GM19025 (cell line): ENCODE results near the gene ASB2.

Experiments used
- ATAC-seq: cut with Tn5 transposase; IDR thresholded peaks from one replicate; pipeline ENCODE4 v1.9.1; 2021; ENCODE audit warnings: mild to moderate bottlenecking, low read depth, moderate library complexity; ENCODE audit not compliant: unreplicated experiment

Gene ASB2

DNA sequence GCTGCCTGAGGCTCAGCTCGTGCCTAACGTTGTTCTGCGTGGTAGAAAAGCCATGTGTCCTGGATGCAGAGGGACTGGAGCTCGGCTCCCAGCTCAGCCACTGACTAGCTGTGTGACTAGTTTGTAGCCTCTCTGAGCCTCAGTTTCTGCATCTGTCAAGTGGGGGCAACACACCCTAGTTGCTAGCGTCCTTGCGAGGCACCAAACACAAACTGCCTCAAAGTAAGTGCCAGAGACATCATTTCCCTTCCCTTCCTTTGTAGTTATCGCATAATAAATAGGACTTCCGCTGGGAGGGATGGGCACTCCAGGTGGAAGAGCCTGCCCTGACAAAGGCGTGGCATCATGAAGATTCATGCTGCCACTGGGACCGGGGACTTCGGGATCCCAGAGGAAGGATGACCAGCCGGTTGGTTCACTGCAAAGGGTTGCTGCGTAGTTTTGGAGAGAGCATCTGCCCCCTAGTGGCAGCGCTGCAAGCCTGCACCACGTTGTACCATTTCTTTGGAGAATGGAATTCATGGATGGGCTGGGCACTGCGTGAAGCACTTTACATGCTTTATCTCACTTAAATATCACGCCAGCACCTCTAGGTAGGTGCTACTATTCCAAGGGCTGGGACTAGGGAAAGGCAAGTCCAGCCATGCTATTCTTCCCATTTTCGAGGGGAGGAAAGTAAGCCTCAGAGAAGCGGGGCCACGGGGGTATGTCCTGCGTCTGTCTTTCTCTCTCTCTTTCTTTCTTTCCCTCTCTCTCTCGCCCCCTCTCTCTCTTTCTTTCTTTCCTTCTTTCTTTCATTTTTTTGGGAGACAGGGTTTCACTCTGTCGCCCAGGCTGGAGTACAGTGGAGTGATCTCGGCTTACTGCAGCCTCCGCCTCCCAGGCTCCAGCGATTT is 25.4 kb upstream of the ASB2 start:
- ATAC-seq = no peak

DNA sequence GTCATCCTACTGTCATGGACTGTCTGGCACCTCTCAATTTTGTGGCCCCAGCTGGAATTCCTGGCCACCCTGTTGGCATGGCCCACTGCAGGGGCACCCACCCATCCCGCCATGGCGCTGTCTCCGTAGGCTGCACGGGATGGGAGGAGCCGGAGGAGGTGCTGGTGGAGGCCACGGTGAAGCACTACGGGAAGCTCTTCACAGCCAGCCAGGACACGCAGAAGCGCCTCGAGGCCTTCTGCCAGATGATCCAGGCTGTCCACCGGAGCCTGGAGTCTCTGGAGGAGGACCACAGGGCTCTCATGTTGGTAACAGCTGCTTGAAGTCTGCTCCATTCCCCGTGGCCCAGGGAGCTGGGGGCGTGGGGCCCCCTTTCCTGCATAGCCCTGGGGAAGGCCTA is 24.6 kb upstream of the ASB2 start:
- ATAC-seq = no peak

DNA sequence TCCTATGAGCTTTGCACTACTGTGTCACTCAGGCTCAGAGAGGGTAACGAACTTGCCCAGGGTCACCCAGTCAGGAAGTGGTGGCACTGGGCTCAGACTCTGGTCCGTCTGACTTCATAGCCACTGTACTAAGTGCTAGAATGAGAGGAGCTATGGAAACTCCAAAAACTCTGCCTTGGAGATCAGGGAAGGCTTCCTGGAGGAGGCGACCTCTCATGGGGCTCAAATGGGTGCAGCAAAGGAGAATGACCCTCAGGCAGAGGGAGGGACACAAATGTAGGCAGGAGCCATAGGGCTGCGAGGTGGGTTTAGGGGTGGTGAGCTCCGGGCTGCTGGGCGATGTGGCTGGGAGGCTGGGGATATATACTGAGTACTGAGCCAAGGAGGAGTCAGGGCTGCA is 23.9 kb upstream of the ASB2 start:
- no peak for ATAC-seq

DNA sequence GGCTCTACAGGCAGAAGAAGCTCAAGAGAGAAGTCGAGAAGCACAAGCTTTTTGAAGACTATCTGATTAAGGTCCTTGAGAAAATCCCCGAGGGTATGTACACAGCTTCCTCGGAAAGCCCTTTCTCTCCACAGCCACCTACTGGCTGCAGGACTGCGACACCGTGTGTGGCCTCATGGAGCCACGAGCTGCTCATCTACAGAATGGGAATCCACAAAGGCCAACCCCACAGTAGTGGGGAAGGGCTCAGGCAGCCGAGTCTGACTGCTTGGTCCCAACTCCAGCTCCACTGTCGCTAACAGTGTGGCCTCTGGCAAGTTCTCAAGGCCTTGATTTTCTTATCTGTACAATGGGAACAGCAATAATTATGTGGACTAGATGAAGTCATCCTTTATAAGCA is 23.2 kb upstream of the ASB2 start:
- ATAC-seq = no peak

DNA sequence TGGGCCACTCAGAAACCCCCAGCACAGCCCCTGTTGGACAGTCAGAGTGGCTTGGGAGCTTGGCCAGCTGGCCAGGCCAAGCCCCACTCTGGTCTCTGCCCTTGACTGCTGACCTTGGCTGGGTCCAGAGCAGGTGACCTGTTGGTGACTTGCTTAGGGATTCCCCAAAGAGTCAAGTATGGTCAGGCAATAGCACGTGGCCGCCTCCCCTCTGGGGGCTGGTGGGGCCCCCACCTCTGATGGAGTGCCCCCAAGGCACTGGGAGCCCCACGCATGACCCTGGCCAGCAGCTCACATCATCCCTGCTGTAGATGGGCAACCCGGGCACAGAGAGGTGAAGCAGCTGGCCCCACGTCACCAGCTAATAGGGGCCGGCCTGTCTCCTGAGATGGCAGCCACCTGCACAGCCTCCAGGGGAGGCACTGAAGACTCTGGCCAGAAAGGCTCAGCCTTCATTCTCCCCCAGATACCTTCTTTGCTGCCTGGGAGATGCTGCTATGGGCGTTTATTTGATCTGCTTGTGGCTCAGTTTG is 22.6 kb upstream of the ASB2 start:
- ATAC-seq = no peak

DNA sequence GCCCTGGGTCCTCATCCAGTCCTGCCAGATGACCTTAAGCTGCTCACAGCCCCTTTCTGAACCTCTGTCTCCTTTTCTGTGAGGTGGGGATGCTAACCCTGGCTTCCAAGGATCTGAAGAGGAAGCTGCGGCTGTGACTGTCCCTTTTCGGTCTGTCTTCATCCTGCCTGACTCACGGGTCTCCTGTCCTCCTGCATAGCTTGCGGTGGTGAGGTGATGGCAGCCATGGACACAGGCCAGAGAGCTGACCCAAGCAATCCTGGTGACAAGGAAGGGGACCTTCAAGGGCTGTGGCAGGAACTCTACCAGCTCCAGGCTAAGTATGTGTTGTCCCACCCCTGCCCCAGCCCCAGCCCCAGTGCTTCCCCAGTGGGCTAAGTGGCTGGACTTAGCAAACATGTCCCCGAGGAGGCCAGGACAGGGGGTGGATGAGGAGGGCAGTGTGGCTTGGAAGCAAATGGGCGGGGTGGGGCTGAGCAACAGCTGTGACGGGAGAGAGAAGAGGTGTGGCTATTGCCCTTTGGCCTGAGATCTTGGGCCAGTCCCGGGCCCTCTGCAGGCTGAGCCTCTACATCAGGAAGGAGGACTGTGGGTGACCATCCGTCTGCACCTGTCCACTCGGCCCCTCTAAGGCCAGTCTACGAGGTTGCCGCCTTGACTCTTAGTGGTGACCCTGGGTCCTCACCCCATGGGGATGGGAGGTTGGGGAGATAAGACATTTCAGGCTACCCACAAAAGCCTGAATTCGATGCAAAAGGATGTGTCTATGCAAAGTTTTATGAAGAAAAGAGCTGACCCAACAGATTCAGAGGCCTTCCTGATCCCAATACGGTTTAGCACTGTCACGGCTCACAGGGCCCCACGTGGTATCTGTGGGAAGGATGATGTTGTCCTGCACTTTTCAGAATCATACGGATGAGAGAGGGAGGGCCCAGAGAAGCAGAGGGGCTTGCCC is 21.8 kb upstream of the ASB2 start:
- no peak for ATAC-seq

DNA sequence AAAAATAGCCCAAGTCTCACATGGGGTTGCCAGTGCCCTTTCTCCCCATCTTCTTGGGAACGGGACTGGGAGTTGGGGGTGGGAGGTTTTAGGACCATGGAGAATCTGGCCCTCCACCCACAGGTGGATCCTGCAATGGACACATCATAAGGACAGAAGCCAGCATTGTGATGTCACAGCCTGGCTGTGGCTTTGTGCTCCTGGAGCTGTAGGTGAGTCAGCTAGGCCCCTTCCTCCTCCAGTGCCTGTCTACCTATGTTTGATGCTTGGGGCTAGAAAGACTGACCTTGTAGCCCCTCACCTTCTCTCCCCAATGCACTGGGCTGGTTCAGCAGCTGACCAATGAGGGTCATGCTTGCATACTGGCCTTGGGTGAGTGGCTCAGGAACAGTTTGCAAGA is 20.7 kb upstream of the ASB2 start, which contains the start of gene CCDC197:
Gene CCDC197 (plus strand): TSS at position 220 of the 400 bp plus-strand sequence. CDS start 831 bp downstream, outside the sequence.
- no peak for ATAC-seq

DNA sequence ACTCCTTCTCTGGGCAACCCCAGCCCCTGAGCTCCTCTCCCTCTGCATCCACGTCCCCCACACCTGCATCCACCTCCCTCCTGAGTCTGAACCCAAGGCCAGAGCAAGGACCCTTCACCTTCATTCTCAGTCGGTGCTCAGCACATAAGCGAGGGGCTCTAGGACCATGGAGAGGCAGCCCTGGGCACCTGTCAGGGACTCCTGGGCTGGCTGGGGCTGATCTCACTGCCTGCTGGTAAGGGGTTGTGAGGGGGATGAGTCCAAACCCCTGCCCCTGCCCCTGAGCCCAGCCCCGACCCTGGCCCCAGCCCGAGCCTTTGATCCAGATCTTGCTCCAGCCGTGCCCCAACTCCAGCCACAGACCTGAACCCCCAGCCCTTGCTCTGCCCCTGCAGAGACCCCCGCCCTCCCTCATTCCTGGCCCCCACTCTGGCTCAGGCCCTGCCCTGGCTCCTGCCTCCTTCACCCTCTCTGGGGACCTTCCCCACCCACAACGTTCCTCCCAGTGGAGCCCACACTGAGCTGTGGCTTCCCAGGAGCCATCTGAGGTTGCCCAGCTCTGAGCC is 19.8 kb upstream of the ASB2 start:
- ATAC-seq = no peak

DNA sequence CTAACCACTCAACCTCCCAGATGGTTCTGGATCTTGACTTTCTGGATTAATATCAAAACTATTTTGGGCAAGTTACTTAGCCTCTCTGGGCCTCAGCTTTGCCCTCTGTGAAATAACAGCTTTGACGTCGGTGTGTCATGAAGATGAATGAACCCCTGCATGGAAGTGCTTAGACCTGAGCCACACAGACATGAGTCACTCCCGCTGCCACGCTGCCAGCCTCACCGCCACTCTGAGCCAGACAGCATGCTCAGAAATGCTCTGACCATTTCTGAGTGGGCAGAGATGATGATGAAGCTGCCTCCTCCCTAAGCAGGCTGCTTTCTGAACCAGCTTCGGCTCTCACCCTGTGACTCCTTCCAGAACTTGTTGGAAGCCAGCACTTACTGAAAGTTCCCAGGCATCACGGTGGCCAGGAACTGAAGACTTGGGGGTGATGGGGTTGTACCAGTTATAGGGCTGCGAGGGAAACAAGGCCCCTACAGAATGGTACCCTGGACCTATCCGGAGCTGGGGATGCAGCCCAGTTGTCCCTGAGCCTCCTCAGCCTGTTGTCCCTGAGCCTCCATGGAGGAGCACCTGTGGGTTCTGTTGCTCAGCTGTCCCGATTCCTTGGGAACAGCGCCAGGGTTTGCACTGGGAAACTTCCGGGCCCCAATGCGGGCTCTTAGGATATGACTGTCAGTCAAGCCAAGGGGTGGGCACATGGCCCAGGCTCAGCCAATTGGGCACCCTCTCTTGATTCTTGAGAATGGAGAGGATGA is 18.7 kb upstream of the ASB2 start:
- ATAC-seq = no peak

DNA sequence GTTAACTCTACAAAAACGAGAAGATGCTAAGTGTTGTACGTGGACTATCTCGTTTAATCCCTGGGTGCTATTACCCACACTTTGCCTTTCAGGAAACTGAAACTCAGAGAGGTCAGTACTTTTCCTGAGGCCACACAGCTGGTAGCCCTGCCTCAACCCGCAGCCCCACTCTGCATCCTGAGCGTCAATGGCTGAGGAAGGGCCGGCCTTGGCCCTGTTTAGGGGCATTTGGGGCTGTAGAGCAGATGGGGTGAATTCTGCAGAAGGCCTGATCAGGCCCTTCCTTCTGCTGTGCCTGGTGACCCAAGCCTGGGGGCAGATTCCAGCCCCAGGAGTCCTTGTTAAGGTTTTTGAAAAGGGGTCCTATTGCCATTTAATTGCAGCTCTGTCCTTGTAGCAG is 17.0 kb upstream of the ASB2 start:
- ATAC-seq = no peak

DNA sequence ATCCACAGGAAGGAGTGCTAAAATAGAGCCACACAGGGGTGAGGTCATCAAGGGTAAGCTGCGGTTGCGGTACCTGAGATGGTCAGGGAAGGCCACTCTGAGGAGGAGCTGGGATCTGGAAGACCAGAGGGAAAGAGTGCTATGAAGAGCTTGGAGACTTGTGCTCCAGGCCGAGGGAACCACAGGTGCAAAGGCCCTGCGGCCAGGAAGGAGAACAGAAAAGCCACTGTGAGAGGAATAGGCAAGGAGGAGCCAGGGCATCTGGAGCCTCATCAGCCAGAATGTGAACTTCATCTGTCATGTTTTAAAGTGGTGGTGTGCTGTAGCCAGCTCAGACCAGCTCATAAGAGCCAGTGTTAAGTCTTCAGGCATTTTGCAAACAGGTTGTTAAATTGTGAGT is 15.3 kb upstream of the ASB2 start:
- no peak for ATAC-seq

DNA sequence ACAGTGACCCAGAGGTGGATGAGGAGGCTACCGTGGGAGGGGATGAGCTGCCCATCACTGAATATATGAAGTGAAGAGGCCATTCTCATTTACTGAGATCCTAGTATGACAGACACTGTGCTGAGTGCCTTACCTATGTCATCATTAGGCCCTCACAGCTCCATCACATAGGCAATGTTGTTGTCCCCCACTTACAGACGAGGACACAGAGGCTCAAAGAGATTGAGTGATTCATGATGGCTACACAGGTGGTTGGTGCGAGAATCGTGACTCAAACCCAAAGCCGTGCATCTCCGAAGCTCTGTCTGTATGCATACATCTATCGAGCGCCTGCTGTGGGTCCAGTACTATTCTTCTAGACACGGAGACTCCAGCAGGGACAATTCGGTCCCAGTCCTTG is 14.8 kb upstream of the ASB2 start:
- no peak for ATAC-seq

DNA sequence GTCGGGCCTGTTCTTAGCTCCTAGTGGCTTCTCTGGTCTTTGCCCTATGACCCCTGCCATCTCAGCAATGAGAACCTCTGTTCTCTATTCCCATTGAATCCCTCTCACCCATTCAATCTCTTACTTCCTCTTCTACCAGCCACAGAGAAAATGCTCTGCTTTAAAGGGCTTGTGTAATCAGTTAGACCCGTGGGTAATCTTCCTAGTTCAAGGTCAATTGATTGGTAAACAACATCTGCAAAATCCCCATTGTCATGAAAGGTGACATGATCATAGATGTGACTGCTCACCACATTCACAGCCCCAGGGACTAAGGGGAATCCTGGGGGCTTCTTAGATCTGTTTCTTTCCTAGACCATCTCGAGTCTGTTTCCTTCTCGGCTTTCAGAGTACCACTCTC is 13.6 kb upstream of the ASB2 start:
- peak; percentile 65 for ATAC-seq

DNA sequence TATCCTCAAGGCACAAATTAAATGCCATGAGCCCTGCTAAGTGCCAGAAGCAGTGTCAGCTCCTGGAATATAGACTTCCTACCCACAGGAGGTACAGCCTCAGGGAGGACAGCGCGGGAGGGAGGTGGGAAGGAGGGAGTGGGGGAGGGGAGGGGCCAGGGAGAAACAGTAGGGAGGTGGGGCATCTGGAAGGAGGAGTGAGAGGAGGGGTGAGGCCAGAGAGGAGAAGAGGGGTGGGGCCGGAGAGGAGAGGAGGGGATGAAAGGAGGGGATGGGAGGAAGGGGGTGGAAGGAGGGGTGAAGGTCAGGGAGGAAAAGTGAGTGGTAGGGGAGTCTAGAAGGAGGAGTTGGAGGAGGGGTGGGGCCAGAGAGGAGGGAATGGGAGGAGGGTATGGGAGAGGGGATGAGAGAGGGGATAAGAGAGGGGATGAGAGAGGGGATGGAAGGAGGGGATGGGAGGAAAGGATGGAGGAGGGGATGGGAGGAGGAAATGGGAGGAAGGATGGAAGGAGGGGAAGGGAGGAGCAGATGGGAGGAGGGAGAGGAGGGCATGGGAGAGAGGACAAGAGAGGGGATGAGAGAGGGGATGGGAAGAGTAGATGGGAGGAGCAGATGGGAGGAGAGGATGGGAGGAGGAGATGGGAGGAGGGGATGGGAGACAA is 11.6 kb upstream of the ASB2 start:
- no peak for ATAC-seq

DNA sequence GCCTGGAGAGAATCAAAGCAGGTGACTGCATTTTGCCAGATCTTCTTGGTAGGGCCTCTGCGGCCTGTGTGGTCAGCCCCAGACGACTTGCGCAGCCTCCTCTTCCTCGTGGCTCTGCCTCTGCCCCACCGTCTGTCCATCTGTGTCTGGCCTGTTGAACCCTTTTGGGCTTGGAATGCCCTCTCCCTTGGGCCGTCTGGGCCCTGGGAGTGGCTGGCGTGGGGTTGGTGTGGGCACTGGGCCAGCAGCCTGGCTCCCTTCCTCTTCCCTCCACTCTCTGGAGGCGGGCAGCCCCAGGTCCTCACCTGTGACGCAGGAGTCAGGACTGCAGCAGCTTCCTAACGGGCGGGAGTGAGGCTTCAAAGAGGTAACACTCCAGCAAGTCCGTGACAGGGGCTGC is 11.0 kb upstream of the ASB2 start:
- no peak for ATAC-seq

DNA sequence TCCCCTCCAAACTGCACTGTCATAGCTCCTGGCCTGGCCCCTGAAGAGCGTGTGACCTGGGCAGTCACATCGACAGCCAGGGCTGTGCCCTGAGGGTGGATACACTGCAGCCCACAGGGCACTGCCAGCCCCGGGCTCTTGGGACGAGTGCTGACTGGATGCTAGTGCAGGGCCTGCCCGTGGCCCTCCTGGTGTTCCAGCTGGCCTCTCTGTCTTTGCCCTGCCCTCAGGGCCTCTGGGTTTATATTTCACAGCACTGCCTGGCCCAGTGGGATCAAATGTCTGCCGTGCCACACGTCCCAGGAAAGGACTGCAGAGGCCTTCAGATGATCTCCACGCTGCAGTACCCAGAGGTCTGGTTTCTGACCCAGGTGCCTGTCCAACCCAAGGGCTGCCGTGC is 10.6 kb upstream of the ASB2 start:
- ATAC-seq = no peak

DNA sequence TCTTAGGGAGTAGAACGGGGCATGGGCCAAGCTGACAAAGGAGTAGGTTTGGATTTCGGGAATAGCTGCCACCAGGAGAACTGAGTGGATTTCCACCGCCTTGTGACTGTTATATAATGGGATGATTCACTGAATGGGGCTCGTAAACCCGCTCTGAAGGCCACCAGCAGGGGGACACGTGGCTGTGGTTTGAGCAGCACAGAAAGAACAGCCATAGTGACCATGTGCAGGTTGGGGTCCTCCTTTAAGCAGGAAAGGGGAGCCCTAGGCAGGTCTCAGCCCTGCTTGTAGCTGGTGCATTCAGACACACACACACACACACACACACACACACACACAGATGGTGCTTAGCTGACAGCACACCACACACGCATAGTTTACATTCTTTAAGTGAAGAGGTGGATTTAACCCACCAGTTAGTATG is 8.6 kb upstream of the ASB2 start:
- no peak for ATAC-seq

DNA sequence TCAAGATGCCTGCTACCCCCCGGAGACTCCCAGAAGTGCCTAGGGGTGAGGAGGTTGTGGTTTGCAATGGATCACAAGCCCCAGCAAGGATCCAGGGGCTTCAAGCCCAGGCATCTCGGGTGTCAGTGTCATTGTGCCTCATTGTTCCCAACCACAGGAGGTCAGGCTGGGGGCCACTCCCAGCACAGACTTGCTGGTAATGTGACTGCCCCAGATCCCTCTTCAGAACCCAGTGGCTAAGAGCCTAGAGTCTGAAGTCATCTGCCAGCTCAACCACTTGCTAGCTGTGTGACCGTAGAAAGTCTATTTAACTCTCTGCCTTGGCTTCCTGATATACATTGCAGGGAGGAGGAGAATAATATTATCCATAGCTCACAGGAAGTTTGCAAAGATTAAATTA is 7.7 kb upstream of the ASB2 start:
- ATAC-seq = no peak

DNA sequence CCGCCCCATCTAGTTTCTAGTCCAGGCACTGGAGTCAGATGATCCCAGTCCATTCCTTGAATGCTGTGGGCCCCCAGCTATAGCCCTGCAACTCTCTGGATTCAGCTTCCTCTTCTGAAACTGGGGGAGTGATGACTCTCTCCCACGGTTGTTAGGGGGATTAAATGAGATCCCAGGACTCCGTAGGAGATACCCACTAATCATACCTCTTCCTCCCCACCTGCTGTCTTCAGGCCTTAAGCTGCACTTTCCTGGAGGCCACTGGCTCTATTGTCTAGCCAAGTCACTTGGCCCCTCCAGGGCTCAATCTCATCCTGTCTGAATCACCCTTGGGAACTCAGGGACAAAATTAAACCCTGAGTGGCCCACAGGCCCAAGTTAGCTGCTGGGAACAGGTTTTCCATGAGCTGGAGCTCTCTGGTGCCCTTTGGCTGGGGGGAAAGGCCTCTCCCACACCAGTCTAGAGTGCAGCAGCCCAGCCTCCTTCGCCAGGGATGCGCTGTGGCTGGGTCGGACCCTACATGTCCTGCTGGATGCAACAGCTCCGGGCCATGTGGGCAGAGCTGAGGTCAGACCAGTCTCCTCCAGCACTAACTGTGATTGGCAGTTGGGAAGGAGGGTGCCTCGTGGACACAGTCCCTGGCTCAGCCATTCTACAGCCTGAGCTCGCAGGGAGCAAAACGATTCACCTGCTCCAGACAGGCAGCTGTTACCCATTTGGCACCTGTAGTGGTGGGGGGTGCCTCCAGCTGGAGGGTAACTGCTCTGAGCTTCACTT is 6.0 kb upstream of the ASB2 start:
- ATAC-seq = no peak
